GM13976 (cell line): ENCODE data around the gene MOV10L1.

Experiments used
- DNase-seq: peaks from one replicate; pipeline ENCODE4 v3.0.0; 2012; ENCODE audit warnings: low spot score
- in situ Hi-C: fragments of 300-500 bp; cut with MboI; formaldehyde crosslinking; loops from one replicate; pipeline ENCODE4 v1.12.0; 2022; ENCODE audit warnings: low sequenced_read_pairs, mixed read lengths, inconsistent platforms; ENCODE audit not compliant: unreplicated experiment
- TF ChIP-seq, protein P1 (sequence below): IDR thresholded peaks from 2 replicates; pipeline ENCODE4 v1.5.1; 2012; ENCODE audit warnings: borderline replicate concordance, mild to moderate bottlenecking; ENCODE audit not compliant: insufficient read depth; ENCODE audit errors: extremely low read depth, missing control alignments, control extremely low read depth

MOV10L1 gene

GRCh38 chr22:50193621-50194020 lies 103.8 kb downstream of the MOV10L1 start:
- no peak for DNase-seq
- TF ChIP-seq, protein P1, sequence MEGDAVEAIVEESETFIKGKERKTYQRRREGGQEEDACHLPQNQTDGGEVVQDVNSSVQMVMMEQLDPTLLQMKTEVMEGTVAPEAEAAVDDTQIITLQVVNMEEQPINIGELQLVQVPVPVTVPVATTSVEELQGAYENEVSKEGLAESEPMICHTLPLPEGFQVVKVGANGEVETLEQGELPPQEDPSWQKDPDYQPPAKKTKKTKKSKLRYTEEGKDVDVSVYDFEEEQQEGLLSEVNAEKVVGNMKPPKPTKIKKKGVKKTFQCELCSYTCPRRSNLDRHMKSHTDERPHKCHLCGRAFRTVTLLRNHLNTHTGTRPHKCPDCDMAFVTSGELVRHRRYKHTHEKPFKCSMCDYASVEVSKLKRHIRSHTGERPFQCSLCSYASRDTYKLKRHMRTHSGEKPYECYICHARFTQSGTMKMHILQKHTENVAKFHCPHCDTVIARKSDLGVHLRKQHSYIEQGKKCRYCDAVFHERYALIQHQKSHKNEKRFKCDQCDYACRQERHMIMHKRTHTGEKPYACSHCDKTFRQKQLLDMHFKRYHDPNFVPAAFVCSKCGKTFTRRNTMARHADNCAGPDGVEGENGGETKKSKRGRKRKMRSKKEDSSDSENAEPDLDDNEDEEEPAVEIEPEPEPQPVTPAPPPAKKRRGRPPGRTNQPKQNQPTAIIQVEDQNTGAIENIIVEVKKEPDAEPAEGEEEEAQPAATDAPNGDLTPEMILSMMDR: no peak
- in situ Hi-C loops: no loop called here

DNA sequence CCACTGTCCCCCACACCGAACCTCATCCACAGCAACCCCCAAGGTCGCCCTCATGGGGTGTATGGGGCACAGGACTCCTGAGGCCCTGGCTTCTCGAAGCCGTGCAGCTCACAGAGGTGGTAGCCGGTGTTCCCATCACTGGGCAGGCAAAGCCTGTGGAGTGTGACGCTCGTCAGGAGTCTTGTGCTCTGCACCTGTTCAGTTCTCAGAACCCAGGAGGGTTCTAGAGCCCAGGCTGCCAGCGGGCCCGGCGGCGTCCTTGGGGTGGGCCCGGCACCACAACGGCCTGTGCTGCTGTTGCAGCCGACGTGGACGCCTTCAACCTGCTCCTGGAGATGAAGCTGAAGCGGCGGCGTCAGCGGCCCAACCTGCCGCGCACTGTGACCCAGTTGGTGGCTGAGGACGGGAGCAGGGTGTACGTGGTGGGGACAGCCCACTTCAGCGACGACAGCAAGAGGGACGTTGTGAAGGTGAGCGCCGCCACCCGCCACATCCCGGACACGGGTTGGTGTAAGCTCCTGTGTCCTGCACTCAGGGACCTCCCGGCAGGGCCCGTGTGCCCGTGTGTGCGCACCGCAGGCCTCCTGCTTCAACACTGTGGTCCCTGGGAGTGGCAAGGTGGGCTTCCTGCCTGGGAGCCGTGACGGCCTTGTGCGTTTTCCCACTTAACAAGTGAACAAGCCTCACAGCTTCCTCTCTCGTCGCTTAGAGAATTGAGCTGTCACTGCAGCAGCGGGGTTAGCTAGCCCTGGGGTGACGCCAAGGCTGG lies 104.4 kb downstream of the MOV10L1 start:
- TF ChIP-seq, protein P1: no peak
- no peak for DNase-seq
- in situ Hi-C loops: no loop called here

- TF ChIP-seq, protein P1: no peak
- in situ Hi-C loops: no loop called here
- no peak for DNase-seq
These were observed 106.5 kb downstream of the MOV10L1 start for GRCh38 chr22:50196256-50196655.

DNA sequence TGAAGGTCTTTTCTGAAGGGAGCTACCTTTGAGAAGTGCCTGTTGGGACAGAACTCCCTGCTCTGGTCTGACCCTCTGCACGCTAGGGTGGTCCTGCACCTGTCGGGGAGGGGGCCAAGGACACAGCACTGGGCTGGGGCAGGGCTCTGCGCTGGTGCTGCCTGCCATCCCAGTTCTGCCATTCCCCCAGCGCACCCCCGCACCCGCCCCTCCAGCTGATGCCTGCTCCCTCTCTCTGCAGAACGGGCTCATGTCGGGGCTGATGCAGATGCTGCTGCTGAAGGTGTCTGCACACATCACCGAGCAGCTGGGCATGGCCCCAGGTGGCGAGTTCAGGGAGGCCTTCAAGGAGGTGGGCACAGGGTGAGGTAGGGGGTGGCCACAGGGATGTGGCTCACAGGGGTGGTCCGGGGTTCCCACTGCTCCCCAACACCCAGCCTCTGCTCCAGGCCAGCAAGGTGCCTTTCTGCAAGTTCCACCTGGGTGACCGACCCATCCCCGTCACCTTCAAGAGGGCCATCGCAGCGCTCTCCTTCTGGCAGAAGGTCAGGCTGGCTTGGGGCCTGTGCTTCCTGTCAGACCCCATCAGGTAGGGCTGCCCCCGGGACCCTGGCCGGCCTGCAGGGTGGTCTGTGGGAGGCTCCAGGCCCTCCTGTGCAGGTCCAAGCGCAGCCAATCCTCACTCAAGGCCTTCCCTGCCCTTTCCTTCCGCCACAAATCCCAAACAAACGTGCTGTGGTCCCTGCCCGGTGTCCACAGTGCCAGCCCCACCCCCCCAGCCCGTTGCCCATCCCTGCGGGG lies 107.4 kb downstream of the MOV10L1 start:
- TF ChIP-seq, protein P1: no peak
- in situ Hi-C loops: no loop called here
- DNase-seq: no peak

GRCh38 chr22:50197856-50198623 lies 108.2 kb downstream of the MOV10L1 start:
- in situ Hi-C loops: no loop called here
- no peak for DNase-seq
- TF ChIP-seq, protein P1: no peak

DNA sequence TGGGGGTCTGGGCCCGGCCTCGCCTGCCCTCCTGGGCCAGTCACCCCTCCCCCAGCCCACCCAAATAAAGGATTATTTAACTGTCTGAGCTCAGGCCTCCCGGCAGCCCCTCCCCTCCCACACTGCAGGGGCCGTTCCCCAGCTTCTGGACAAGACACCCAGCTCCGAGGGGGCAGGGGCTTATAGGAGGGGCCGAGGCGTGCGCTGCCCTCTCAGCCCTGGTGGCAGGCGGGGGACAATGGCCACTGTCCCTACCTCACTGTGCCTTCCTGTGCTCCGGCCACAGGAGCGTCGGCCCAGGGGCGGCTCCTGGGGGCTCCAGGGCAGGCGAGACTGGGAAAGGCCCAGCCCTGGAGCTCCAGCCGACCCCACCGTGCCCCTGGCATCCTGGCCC lies 108.8 kb downstream of the MOV10L1 start:
- no peak for DNase-seq
- in situ Hi-C loops: no loop called here
- TF ChIP-seq, protein P1: no peak
